GM19240 (cell line): Measurements from ENCODE around the gene SLC4A8.
A peak's percentile ranks its signal among the peaks of the same experiment; 100 is the strongest.

Experiments used
- DNase-seq: peaks from one replicate; pipeline ENCODE4 v3.0.0; 2011; ENCODE audit warnings: low spot score; ENCODE audit not compliant: insufficient read length

Gene SLC4A8

GRCh38 chr12:51395283-51396230 is 29.1 kb upstream of the SLC4A8 start:
- peak; percentile 23 for DNase-seq

- no peak for DNase-seq
Measured at GRCh38 chr12:51397670-51398069, 27.0 kb upstream of the SLC4A8 start.

GRCh38 chr12:51399891-51400290 is 24.7 kb upstream of the SLC4A8 start:
- DNase-seq = no peak

- no peak for DNase-seq
Measured at GRCh38 chr12:51401020-51401419, 23.6 kb upstream of the SLC4A8 start.

GRCh38 chr12:51401486-51401885 is 23.1 kb upstream of the SLC4A8 start:
- no peak for DNase-seq

- DNase-seq = no peak
Measured at GRCh38 chr12:51401900-51402299, 22.7 kb upstream of the SLC4A8 start.

GRCh38 chr12:51403159-51403558 is 21.5 kb upstream of the SLC4A8 start:
- DNase-seq = no peak

- DNase-seq = no peak
Measured at GRCh38 chr12:51403681-51404136, 20.9 kb upstream of the SLC4A8 start.

GRCh38 chr12:51404627-51405026 is 20.0 kb upstream of the SLC4A8 start:
- no peak for DNase-seq

- no peak for DNase-seq
Measured at GRCh38 chr12:51405801-51406207, 18.8 kb upstream of the SLC4A8 start.

- DNase-seq = no peak
Measured at GRCh38 chr12:51406290-51406689, 18.3 kb upstream of the SLC4A8 start.

- no peak for DNase-seq
Measured at GRCh38 chr12:51406859-51407258, 17.8 kb upstream of the SLC4A8 start.

GRCh38 chr12:51407604-51408003 is 17.0 kb upstream of the SLC4A8 start:
- no peak for DNase-seq

- no peak for DNase-seq
Measured at GRCh38 chr12:51409846-51410245, 14.8 kb upstream of the SLC4A8 start.

- no peak for DNase-seq
Measured at GRCh38 chr12:51413149-51413548, 11.5 kb upstream of the SLC4A8 start.

GRCh38 chr12:51413791-51414190 is 10.8 kb upstream of the SLC4A8 start:
- DNase-seq = no peak

GRCh38 chr12:51415931-51416330 is 8.7 kb upstream of the SLC4A8 start:
- DNase-seq = no peak

GRCh38 chr12:51417826-51418225 is 6.8 kb upstream of the SLC4A8 start:
- no peak for DNase-seq

- DNase-seq = no peak
Measured at GRCh38 chr12:51419425-51420193, 5.0 kb upstream of the SLC4A8 start.

GRCh38 chr12:51421266-51421884 is 3.3 kb upstream of the SLC4A8 start:
- DNase-seq = peak; percentile 20

- DNase-seq = no peak
Measured at GRCh38 chr12:51424094-51424661, 453 bp upstream of the SLC4A8 start.

GRCh38 chr12:51428256-51428655 is 3.6 kb downstream of the SLC4A8 start:
- DNase-seq = no peak
